CD8-positive, alpha-beta memory T cell (primary cell): Measurements from ENCODE around the gene PRICKLE2. TPM values are rescaled to one million over a fixed set of nuclear protein-coding genes. Genes with fewer than 3 reads are reported as not detected.

Experiments used
- CTCF ChIA-PET: fragments of 350-600 bp; sonication (Branson Sonifier 250); formaldehyde crosslinking; loops from one replicate; lab custom pipeline; 2021; ENCODE audit warnings: antibody characterized with exemption; lab: Charles Lee
- POLR2A ChIA-PET: fragments of 350-600 bp; sonication (Branson Sonifier 250); formaldehyde crosslinking; loops from one replicate; lab custom pipeline; 2021; ENCODE audit warnings: antibody characterized with exemption; lab: Charles Lee
- DNase-seq, 5 donors: peaks; one replicate each; pipeline versions ENCODE4 v3.0.0 to v3.0.0-alpha.2; 2020 to 2022; ENCODE audit warnings: mixed read lengths in 1 of 5
- H3K27ac ChIP-seq: one replicate; pipeline ENCODE4 v1.7.0; 2013; ENCODE audit warnings: low read depth, mild to moderate bottlenecking, low read length, moderate library complexity
- H3K27me3 ChIP-seq: 2 replicates; pipeline ENCODE4 v1.7.0; 2013; ENCODE audit warnings: low read length, mild to moderate bottlenecking; ENCODE audit not compliant: insufficient read depth, poor library complexity, severe bottlenecking
- H3K36me3 ChIP-seq: 2 replicates; pipeline ENCODE4 v1.7.0; 2013; ENCODE audit warnings: mild to moderate bottlenecking, low read length, moderate library complexity; ENCODE audit not compliant: insufficient read depth
- H3K4me1 ChIP-seq: 2 replicates; pipeline ENCODE4 v1.7.0; 2013; ENCODE audit warnings: mild to moderate bottlenecking, low read length, moderate library complexity; ENCODE audit not compliant: insufficient read depth
- H3K4me3 ChIP-seq: 2 replicates; pipeline ENCODE4 v1.7.0; 2013; ENCODE audit warnings: mild to moderate bottlenecking, low read length
- H3K9me3 ChIP-seq: 2 replicates; pipeline ENCODE4 v1.7.0; 2013; ENCODE audit warnings: mild to moderate bottlenecking, low read length
- H3K27ac Mint-ChIP-seq, 8 donors: one replicate each; pipeline ENCODE4 v1.8.0; 2020 to 2021; ENCODE audit warnings: mixed read lengths in 8 of 8, mild to moderate bottlenecking in 6 of 8, inconsistent platforms in 3 of 8, moderate library complexity in 3 of 8
- H3K27me3 Mint-ChIP-seq, 2 donors: one replicate each; pipeline ENCODE4 v1.8.0; 2020 to 2021; ENCODE audit warnings: mixed read lengths in 2 of 2, mild to moderate bottlenecking in 1 of 2, moderate library complexity in 1 of 2
- H3K36me3 Mint-ChIP-seq, 3 donors: one replicate each; pipeline ENCODE4 v1.8.0; 2020 to 2021; ENCODE audit warnings: mixed read lengths in 3 of 3, inconsistent platforms in 1 of 3, mild to moderate bottlenecking in 1 of 3
- H3K4me1 Mint-ChIP-seq, 3 donors: one replicate each; pipeline ENCODE4 v1.8.0; 2020 to 2021; ENCODE audit warnings: mixed read lengths in 3 of 3, inconsistent platforms in 1 of 3, mild to moderate bottlenecking in 1 of 3
- H3K4me3 Mint-ChIP-seq, 7 donors: one replicate each; pipeline ENCODE4 v1.8.0; 2020 to 2021; ENCODE audit warnings: mixed read lengths in 7 of 7, mild to moderate bottlenecking in 6 of 7, moderate library complexity in 4 of 7, inconsistent platforms in 2 of 7
- H3K9me3 Mint-ChIP-seq, 5 donors: one replicate each; pipeline ENCODE4 v1.8.0; 2020 to 2022; ENCODE audit warnings: mixed read lengths in 5 of 5, mild to moderate bottlenecking in 3 of 5, moderate library complexity in 2 of 5, inconsistent platforms in 1 of 5
- polyA plus RNA-seq: library from polyadenylated mRNA; unstranded; fragments of 300-500 nt; fragmentation: Illumina TruSeq; gene quantifications from one replicate; pipeline ENCODE4 v1.2.3, GENCODE V29; 2021
- total RNA-seq, 2 experiments: library from RNA; stranded (reverse); gene quantifications; one replicate each; pipeline ENCODE4 v1.2.3, GENCODE V29; 2021

PRICKLE2 gene
- total and polyA plus RNA-seq, 3 experiments from 2014 or later = not detected

DNA sequence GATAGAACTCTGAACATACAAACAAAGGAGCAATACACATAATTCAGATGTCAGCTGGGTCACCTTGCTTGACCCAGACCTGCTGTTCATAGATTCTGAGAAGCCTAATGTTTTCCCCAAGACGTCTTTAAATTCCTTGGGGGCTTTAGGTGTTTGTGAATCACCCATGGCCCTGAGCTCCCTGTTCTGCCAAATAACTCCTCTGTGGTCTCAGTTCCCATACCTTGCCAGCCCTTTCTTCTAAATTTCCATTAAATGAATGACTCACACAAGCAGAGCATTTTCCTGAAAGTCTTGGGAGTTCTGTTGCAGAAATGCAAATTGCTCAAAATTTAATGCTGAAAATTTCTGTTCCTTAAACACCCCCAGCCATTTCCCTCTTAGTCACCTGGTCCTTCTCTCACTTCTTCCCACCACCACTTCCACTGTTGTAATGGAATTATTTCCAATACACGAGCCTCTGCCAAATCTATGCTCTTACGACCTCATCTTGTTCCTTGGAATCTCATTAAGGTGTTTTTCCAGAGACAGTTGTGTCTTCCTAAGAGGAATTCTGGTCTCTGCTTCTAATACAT, 168.6 kb downstream of the PRICKLE2 start:
- H3K9me3 Mint-ChIP-seq = no peaks in the 10 kb centered on the region
- Histone ChIP-seq H3K9me3 (no peaks in the 10 kb centered on the region), H3K4me1 (no peaks in the 10 kb centered on the region), H3K27ac (no peak overlapping the region), H3K27me3 (peaks cover 4% of the 10 kb centered on the region), H3K36me3 (no peaks in the 10 kb centered on the region), H3K4me3 (no peak overlapping the region)
- ChIA-PET POLR2A (no interaction called here), CTCF (no interaction called here)
- H3K27ac Mint-ChIP-seq = no peak overlapping the region
- H3K27me3 Mint-ChIP-seq = peaks cover 10 to 38% of the 10 kb centered on the region in 2 donors
- no peaks in the 10 kb centered on the region for H3K4me1 Mint-ChIP-seq
- DNase-seq = no peak
- H3K36me3 Mint-ChIP-seq = no peaks in the 10 kb centered on the region
- H3K4me3 Mint-ChIP-seq = no peak overlapping the region

GRCh38 chr3:64055076-64055475, 170.2 kb downstream of the PRICKLE2 start:
- Mint-ChIP-seq H3K27ac (no peak overlapping the region), H3K9me3 (no peaks in the 10 kb centered on the region), H3K4me3 (no peak overlapping the region), H3K4me1 (peaks cover 1 to 5% (median 5%) of the 10 kb centered on the region in 3 donors), H3K36me3 (no peaks in the 10 kb centered on the region), H3K27me3 (peaks cover 8 to 35% of the 10 kb centered on the region in 2 donors)
- Histone ChIP-seq H3K4me1 (no peaks in the 10 kb centered on the region), H3K4me3 (no peak overlapping the region), H3K27me3 (peaks cover 4% of the 10 kb centered on the region), H3K9me3 (no peaks in the 10 kb centered on the region), H3K27ac (no peak overlapping the region), H3K36me3 (no peaks in the 10 kb centered on the region)
- no peak for DNase-seq
- POLR2A ChIA-PET = no interaction called here
- CTCF ChIA-PET = no interaction called here

DNA sequence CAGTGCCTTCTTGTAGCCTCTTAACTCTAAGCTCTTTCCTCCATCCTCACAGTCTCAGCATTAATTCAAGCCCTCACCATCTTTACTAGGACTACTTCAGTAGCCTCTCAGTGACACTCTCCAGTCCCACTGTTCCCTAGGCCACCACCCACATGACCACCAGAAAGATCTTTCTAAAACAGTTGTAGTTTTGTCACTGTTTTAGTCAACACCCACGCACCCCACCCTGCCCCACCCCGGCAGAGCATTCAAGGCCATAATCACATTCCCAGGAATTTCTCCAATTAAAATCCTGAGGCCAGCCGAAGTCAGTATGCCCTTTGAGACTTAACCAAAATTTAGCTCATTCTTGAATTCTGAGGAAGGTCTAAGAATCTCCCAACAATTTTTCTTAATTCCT, 170.8 kb downstream of the PRICKLE2 start:
- POLR2A ChIA-PET = no interaction called here
- Mint-ChIP-seq H3K4me3 (no peak overlapping the region), H3K27me3 (peaks cover 8 to 38% of the 10 kb centered on the region in 2 donors), H3K4me1 (peaks cover 1 to 5% (median 5%) of the 10 kb centered on the region in 3 donors), H3K27ac (no peak overlapping the region), H3K36me3 (no peaks in the 10 kb centered on the region), H3K9me3 (no peaks in the 10 kb centered on the region)
- Histone ChIP-seq H3K4me3 (no peak overlapping the region), H3K9me3 (no peaks in the 10 kb centered on the region), H3K4me1 (no peaks in the 10 kb centered on the region), H3K27me3 (peaks cover 4% of the 10 kb centered on the region), H3K27ac (no peak overlapping the region), H3K36me3 (no peaks in the 10 kb centered on the region)
- CTCF ChIA-PET = no interaction called here
- DNase-seq = no peak

DNA sequence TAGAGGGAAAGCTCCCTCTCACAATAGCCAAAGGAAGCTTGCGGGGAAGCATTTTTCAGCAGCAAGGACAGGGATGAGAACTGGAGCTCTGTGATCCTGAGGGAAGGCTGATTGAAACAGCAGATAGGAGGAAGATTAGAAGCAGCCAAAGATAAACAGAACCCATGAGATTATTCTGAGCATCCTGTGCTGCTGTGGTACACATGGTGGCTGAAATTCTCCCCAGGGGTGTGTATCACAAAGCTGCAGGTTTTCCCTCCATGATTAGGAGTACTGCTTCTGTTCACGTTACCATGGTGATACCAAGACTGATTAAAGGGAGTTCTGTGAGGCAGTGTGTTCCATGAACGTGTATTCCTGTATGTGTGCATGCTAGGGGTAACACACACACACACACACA, 171.7 kb downstream of the PRICKLE2 start:
- H3K27ac ChIP-seq = no peak overlapping the region
- Mint-ChIP-seq H3K9me3 (no peaks in the 10 kb centered on the region), H3K27me3 (peaks cover 8 to 36% of the 10 kb centered on the region in 2 donors), H3K4me1 (peaks cover 1 to 5% (median 5%) of the 10 kb centered on the region in 3 donors), H3K4me3 (no peak overlapping the region), H3K27ac (no peak overlapping the region), H3K36me3 (no peaks in the 10 kb centered on the region)
- ChIA-PET POLR2A (no interaction called here), CTCF (interaction anchor here (1.5 kb wide), 1 partner anchor 23 kb away, joined by 4 read pairs; no protein-coding TSS in a partner anchor)
- DNase-seq = no peak
- H3K9me3 ChIP-seq = no peaks in the 10 kb centered on the region
- no peak overlapping the region for H3K4me3 ChIP-seq
- H3K27me3 ChIP-seq = peaks cover 4% of the 10 kb centered on the region
- H3K36me3 ChIP-seq = no peaks in the 10 kb centered on the region
- H3K4me1 ChIP-seq = no peaks in the 10 kb centered on the region

GRCh38 chr3:64053117-64053516, 172.1 kb downstream of the PRICKLE2 start:
- Mint-ChIP-seq H3K36me3 (no peaks in the 10 kb centered on the region), H3K4me1 (peaks cover 1 to 5% (median 5%) of the 10 kb centered on the region in 3 donors), H3K4me3 (no peak overlapping the region), H3K27ac (no peak overlapping the region), H3K27me3 (peaks cover 8 to 32% of the 10 kb centered on the region in 2 donors), H3K9me3 (no peaks in the 10 kb centered on the region)
- no peak overlapping the region for H3K4me3 ChIP-seq
- POLR2A ChIA-PET = no interaction called here
- peaks cover 2% of the 10 kb centered on the region for H3K27me3 ChIP-seq
- no peak overlapping the region for H3K27ac ChIP-seq
- CTCF ChIA-PET = interaction anchor here (1.5 kb wide), 1 partner anchor 22 kb away, joined by 4 read pairs; no protein-coding TSS in a partner anchor
- no peaks in the 10 kb centered on the region for H3K9me3 ChIP-seq
- H3K36me3 ChIP-seq = no peaks in the 10 kb centered on the region
- DNase-seq = no peak
- H3K4me1 ChIP-seq = no peaks in the 10 kb centered on the region

- Histone ChIP-seq H3K4me3 (no peak overlapping the region), H3K36me3 (no peaks in the 10 kb centered on the region), H3K27ac (no peak overlapping the region), H3K9me3 (no peaks in the 10 kb centered on the region), H3K27me3 (no peaks in the 10 kb centered on the region), H3K4me1 (no peaks in the 10 kb centered on the region)
- H3K9me3 Mint-ChIP-seq = no peaks in the 10 kb centered on the region
- no peak overlapping the region for H3K4me3 Mint-ChIP-seq
- ChIA-PET CTCF (no interaction called here), POLR2A (no interaction called here)
- peak overlapping the region in 1 of 8 donors; percentile 45 for H3K27ac Mint-ChIP-seq
- peaks cover 1 to 5% (median 5%) of the 10 kb centered on the region in 3 donors for H3K4me1 Mint-ChIP-seq
- peaks cover 9 to 31% of the 10 kb centered on the region in 2 donors for H3K27me3 Mint-ChIP-seq
- DNase-seq = no peak
- no peaks in the 10 kb centered on the region for H3K36me3 Mint-ChIP-seq
Observed at GRCh38 chr3:64049832-64050231, 175.4 kb downstream of the PRICKLE2 start.

DNA sequence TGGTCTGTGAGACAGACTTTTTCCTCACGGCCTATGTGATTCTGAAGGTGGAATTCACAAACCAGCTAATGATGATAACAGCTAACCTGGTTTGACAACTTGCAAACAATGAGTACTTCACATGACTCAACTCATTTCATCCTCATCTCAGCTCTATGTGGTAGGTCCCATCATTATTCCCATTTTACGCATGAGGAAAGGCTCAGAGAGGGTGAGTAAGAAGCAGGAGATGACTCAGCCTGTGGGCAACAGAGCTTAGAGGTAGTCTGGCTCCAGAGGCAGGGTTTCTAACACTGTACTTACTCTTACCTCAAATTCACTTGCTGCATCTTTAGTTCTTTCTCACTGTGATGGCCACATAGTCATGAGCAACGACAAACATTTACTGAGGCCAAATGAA, 176.1 kb downstream of the PRICKLE2 start:
- H3K27me3 ChIP-seq = no peaks in the 10 kb centered on the region
- no peak overlapping the region for H3K27ac ChIP-seq
- peaks cover 1 to 5% (median 5%) of the 10 kb centered on the region in 3 donors for H3K4me1 Mint-ChIP-seq
- no peak overlapping the region for H3K4me3 ChIP-seq
- H3K36me3 ChIP-seq = no peaks in the 10 kb centered on the region
- H3K9me3 ChIP-seq = no peaks in the 10 kb centered on the region
- H3K36me3 Mint-ChIP-seq = no peaks in the 10 kb centered on the region
- POLR2A ChIA-PET = no interaction called here
- DNase-seq = no peak
- no peak overlapping the region for H3K4me3 Mint-ChIP-seq
- CTCF ChIA-PET = no interaction called here
- H3K9me3 Mint-ChIP-seq = no peaks in the 10 kb centered on the region
- no peak overlapping the region for H3K27ac Mint-ChIP-seq
- H3K27me3 Mint-ChIP-seq = peaks cover 9 to 33% of the 10 kb centered on the region in 2 donors
- no peaks in the 10 kb centered on the region for H3K4me1 ChIP-seq

DNA sequence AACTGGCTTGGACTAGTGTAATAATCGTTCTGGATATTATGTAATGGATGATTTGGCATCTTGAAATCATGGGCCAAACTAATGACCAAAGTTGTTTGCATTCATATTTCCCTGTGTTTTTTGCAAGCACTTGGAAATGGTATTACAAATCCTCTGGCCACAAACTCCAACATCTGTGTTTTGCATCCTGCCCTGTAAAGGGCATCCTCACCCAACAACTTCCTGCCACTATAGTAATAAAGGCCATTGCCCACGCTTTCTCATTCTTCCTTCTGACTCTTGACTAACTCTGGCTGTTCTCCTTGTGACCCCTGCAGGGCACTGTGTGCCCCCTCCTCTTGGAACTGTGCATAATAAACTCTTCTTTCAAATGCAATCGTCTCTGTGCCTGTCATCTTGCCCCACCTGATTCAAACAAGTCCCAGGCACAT, 176.6 kb downstream of the PRICKLE2 start:
- Histone ChIP-seq H3K9me3 (no peaks in the 10 kb centered on the region), H3K4me3 (no peak overlapping the region), H3K27me3 (no peaks in the 10 kb centered on the region), H3K36me3 (no peaks in the 10 kb centered on the region), H3K4me1 (no peaks in the 10 kb centered on the region), H3K27ac (no peak overlapping the region)
- no peaks in the 10 kb centered on the region for H3K9me3 Mint-ChIP-seq
- no peak for DNase-seq
- H3K27ac Mint-ChIP-seq = peak overlapping the region in 1 of 8 donors; percentile 65
- no peaks in the 10 kb centered on the region for H3K36me3 Mint-ChIP-seq
- ChIA-PET POLR2A (no interaction called here), CTCF (no interaction called here)
- H3K27me3 Mint-ChIP-seq = peaks cover 9 to 38% of the 10 kb centered on the region in 2 donors
- H3K4me1 Mint-ChIP-seq = peaks cover 1 to 5% (median 5%) of the 10 kb centered on the region in 3 donors
- no peak overlapping the region for H3K4me3 Mint-ChIP-seq
